Esophagus muscularis mucosa (tissue), 3 donors: ENCODE results near the gene BIN1.

ENCODE experiments used
- CTCF ChIP-seq, 3 experiments: fragments of 200-600 bp in 2 of 3; fragments of 450-650 bp in 1 of 3; sonication (generic) in 2 of 3; IDR thresholded peaks; one replicate each; pipeline ENCODE4 v1.5.1; 2017 to 2019; ENCODE audit warnings: antibody characterized with exemption in 3 of 3, mild to moderate bottlenecking in 2 of 3, moderate library complexity in 1 of 3
- POLR2A ChIP-seq: fragments of 450-650 bp; IDR thresholded peaks from one replicate; pipeline ENCODE4 v1.6.1; 2017; ENCODE audit warnings: antibody characterized with exemption, moderate library complexity, mild to moderate bottlenecking, low read depth

- TF ChIP-seq CTCF (IDR thresholded peaks at IDR 0.05): no peak
- TF ChIP-seq POLR2A: no peak
Measured at GRCh38 chr2:127106457-127106990, 430 bp downstream of the BIN1 start.
